Measurements from ENCODE around the gene IRS4.

DNA sequence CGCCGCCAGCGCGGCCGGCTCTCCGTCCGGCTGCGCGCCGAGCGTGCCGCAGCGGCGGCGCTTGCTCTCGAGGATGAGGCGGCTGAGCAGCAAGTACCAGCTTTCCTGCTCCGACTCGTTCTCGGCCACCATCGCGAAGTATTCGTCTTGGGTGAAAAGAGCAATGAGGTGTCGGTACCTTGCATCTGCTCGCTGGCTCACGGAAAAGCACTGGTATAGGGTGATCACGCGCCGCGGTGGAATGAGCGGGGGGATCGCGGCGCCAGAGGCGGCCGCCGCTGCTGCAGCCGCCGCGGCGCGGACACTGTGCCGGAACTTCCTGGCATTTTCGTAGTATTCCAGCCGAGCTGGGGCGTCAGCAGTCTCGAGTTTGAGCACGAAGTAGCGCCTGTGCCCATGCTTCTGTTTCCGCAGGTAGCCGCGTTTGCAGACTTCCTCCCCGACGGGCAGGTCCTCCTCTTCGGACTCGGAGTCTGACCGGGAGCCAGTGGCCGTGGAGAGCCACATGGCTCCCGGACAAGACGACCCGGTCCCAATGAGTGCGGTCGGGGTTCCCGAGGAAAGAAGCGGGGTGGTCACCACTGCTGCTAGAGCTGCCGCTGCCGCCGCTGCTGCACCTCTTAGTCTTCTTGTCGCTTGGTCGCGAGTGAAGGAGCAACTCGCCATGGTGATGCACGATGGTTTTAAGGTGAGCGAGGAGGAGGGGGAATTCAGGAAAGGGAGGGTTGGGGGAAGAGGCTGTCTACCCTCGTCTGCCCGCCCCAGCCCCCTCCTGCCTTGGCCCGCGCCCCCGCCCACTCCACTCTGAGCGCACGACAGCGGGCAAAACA, 469 bp downstream of the IRS4 start:
- TF ChIP-seq EP300 (IDR thresholded peaks at IDR 0.05), result no peak
- TF ChIP-seq, protein P1, sequence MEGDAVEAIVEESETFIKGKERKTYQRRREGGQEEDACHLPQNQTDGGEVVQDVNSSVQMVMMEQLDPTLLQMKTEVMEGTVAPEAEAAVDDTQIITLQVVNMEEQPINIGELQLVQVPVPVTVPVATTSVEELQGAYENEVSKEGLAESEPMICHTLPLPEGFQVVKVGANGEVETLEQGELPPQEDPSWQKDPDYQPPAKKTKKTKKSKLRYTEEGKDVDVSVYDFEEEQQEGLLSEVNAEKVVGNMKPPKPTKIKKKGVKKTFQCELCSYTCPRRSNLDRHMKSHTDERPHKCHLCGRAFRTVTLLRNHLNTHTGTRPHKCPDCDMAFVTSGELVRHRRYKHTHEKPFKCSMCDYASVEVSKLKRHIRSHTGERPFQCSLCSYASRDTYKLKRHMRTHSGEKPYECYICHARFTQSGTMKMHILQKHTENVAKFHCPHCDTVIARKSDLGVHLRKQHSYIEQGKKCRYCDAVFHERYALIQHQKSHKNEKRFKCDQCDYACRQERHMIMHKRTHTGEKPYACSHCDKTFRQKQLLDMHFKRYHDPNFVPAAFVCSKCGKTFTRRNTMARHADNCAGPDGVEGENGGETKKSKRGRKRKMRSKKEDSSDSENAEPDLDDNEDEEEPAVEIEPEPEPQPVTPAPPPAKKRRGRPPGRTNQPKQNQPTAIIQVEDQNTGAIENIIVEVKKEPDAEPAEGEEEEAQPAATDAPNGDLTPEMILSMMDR (IDR thresholded peaks at IDR 0.05), result no peak
